GM19468 (cell line): Measurements from ENCODE around the gene G6PD.
"Not testable (repeated sequence)": the region's sequence is repeated elsewhere in the genome, so short reads cannot be mapped to it uniquely, and the experiment has no call there.

Experiments used
- ATAC-seq: cut with Tn5 transposase; IDR thresholded peaks from one replicate; pipeline ENCODE4 v1.9.1; 2021; ENCODE audit warnings: mild to moderate bottlenecking, moderate library complexity, moderate number of reproducible peaks; ENCODE audit not compliant: unreplicated experiment; ENCODE audit errors: extremely low read depth

Gene G6PD

DNA sequence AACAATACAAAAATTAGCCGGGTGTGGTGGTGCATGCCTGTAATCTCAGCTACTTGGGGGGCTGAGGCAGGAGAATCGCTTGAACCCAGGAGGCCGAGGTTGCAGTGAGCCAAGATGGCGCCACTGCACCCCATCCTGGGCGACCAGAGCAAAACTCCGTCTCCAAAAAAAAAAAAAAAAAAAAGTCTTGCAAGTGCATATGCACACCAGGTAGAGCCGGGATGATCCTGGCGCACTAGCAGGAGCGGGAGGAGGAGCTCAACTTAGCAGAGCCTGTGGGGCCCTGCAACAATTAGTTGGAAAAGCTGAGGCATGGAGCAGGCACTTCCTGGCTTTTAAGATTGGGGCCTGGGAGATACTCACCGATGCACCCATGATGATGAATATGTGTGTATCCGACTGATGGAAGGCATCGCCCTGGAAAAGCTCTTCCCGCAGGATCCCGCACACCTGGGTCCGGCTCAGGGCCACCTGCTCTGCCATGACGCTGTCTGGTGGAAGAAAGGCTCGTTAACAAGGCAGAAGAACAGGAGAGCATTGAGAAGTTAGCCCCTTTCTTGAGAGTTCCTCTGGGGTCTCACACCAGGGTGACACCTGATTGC is 872 bp downstream of the G6PD start:
- no peak for ATAC-seq

DNA sequence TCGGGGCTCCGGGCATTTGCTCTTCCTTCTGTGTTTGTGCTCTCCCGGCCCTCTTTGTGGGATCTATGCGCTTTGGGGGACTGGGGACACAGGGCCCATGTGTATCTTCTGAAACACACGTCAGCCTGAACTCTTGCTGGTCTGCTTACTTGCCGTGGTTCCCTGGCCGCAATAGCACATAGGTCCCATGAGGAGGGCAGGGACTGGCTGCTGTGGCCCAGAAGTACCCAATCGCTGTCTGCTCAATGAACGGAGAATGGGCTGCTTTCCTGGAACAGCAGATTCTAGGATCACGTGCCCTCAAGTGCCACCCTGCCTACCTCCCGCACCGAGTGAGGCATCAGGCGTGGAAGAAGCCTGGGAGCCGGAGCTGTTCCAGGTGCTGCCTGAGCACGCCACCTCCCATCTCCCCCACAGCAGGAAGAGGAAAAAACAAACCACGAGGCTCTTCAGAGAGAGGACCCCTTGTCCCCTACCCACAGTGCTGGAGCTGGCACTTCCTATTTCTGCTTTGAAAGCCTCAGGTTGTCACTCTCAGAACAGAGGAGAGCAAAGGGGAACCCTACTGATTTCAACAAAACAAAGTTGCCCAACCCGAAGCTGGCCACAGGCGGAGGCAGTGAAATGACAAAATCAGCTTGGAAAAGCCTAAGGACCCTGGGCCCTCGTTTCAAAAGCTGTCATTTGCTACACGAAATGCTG is 3.8 kb downstream of the G6PD start:
- ATAC-seq, result no peak

DNA sequence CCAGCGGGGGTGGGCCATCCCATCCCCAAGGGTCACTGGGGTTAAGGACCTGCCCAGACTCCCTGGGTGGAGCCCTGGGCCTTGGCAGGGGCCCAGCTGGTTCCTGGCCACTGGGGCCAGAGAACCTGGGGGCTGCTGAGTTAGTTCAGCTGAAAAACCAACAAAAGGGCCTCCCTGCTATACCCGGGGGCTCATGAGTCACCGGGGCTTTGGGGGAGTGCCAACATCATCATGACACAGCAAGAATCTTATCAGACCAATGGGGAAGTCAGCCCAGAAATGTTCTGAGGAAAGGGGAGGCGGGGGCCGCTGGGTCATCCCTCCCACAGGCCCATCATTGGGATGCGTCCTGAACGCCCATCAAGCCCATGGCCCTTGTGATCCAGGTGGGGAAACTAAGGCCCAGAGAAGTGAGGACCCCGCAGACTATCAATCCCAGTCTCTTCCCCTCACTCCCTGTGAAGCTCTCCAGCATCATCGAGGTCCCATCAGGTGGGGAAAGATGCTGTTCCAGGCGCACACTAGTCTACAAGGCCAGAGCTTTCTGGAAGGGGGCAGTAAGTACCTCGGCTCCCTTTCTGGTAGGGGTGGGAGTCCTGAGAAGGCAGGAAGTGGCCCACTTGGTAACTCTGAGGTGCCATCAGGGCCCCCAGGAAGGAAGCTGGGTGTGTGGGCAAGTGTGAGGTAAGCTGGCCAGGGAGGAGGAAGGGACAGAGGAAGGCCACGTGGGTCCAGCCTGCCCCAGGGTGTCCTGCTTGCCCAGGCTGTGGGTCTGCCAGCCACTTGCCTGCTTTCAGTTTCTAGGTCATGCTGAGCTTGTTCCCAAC is 4.5 kb downstream of the G6PD start:
- ATAC-seq, result no peak

DNA sequence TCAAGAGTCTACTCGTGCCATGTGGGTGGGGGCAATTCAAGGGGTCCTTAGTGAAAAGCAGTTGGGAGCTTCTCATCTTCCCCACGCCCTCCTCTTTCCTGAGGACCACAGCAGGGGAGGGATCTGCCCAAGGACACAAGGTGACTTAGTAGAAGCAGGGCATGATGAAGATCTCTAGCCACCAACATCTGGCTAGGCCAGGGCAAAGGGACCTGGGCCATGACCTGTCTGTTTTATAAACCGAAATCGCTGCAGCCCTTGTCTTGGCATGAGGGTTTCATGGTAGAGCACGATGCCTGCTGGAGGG is 5.1 kb downstream of the G6PD start:
- no peak for ATAC-seq

DNA sequence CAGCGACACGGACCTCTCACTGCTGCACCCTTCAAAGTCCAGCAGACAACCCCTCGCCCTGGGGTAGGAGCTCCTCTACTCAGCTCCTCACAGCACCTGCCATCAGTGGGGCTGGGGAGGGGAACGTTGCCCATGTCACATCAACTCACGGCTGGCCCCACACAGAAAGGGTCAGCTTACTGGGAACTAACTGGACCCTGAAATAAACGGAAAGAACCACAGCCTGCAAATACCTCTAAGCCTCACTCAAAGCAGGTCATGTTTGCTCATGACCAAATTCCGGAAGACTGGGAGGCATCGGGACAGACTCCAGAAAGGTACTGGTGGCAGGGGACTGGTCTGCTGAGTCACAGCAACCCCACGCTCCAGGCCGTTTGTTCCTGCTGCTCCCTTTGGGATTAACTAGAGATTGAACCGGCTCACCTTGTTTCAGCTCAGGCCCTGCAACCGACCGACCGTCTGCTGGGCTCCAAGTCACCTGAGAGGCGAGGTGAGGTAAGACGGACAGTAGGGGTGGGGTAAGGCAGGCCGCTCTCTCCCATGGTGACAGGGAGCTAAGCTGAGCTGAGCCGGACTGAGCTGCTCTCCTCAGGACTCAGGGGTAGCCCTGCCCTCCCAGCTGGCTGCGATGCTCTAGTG is 5.6 kb downstream of the G6PD start:
- ATAC-seq, result no peak

DNA sequence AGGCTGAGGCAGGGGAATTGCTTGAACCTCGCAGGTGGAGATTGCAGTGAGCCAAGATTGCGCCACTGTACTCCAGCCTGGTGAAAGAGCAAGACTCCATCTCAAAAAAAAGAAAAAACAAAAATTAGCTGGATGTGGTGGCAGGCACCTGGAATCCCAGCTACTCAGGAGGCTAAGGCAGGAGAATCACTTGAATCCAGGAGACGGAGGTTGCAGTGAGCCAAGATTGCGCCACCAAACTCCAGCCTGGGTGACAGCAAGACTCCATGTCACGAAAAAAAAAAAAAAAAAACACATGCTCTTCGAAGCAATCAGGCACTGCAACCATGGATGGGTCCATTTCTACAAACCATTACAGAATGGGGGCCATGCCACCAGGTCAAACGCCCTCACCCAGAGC is 6.3 kb downstream of the G6PD start:
- ATAC-seq, result not testable (repeated sequence)

DNA sequence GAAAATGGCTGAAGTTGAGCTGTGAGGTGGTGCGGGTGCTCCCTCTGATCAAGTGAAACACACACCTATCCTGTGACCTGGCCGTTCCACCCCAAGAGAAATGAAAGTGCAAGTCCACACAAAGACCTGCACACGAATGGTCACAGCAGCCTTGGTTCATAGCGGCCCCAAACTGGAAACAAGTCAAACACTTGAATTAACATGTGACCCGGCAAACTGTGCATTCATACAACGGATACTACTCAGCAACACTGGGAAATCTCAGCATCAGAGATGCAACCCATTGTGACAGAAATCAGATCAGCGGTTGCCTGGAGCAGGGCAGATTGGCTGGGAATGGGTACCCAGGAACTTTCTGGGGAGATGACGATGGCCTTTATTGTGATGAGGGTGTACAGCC is 7.6 kb downstream of the G6PD start:
- ATAC-seq, result no peak

DNA sequence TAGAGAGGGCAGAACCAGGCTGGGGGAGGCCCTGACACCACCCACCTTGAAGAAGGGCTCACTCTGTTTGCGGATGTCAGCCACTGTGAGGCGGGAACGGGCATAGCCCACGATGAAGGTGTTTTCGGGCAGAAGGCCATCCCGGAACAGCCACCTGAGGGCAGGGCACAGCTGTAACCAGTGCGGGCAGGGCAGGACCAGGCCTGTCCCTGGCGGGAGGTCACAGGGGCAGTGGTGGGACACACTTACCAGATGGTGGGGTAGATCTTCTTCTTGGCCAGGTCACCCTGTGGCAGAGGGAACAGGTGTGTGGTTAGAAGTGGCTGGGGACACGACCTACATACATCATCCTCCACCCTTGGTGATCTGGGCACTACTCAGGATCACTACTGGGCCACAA is 10.8 kb downstream of the G6PD start:
- no peak for ATAC-seq

DNA sequence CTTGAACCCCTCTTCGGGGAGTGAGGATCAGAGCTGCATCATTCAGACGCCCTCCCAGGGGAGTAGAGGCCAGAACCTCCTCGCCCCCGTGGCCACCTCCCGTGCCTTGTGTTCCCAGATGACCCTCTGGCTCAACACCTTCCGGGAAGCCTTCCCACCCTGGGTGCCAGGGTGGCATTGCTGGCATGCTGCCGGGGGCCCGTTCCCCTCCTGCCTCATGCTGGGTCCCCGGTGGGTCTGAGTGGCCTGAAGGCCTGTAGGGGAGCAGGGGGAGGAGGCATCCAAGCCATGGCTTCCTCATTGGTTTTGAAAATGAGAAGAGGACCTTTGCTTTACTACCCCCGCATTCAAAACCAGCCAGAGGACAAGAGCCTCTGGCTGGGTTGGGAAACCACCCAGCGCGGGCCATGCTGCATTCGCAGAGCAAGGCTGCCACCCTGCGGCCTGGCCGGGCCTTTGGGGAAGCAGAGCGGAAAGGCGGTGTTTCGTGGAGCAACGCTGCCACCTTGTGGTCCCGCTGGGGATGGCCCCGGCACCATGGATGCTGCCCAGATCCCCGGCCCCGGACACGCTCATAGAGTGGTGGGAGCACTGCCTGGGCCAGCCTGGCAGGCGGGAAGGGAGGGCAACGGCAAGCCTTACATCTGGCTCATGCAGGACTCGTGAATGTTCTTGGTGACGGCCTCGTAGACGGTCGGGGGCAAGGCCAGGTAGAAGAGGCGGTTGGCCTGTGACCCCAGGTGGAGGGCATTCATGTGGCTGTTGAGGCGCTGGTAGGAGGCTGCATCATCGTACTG is 11.9 kb downstream of the G6PD start:
- ATAC-seq, result peak; percentile 97

DNA sequence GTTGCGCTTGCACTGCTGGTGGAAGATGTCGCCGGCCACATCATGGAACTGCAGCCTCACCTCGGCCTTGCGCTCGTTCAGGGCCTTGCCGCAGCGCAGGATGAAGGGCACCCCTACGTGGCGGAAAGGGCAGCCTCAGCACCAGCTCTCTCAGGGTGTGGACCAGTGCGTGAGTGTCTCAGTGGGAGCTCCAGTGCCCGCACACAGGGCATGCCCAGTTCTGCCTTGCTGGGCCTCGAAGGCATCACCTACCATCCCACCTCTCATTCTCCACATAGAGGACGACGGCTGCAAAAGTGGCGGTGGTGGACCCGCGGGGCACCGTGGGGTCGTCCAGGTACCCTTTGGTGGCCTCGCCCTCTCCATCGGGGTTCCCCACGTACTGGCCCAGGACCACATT is 14.0 kb downstream of the G6PD start:
- no peak for ATAC-seq

DNA sequence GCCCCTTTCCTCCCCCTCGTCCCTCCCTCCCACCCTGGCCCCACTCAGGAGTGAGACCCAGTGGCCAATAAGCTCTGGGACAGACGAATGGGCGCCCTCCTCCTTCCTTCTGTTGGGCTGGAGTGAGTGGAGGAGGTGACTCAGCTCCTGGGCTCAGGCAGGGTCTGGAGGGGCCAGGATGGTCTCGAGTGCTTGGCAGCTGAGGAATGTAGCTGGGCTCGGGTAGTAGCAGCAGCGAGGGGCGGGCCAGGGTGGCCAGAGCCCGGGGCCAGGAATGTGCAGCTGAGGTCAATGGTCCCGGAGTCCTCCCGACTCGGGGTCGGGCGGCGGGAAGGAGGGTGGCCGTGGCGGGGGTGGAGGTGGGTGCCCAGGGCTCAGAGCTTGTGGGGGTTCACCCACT is 15.0 kb downstream of the G6PD start:
- no peak for ATAC-seq

DNA sequence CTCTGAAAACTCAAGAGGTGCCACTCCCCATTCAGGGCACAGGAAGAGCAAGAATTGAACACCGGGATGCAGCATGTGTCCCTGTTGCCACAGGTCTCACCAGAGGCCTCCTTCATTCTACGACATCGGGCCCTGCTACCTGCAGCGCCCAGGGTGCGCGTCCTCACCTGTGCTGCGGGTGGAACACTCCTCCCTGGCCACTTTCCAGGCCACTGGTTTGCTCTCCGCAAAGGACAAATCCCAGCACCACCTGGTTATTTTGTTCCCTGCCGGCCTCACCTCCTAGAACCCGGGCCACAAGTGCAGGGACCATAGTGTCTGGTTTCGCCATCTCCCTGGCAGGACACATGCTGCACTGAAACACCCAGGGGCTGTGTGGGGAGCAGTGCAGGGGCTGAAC is 16.4 kb downstream of the G6PD start:
- no peak for ATAC-seq

DNA sequence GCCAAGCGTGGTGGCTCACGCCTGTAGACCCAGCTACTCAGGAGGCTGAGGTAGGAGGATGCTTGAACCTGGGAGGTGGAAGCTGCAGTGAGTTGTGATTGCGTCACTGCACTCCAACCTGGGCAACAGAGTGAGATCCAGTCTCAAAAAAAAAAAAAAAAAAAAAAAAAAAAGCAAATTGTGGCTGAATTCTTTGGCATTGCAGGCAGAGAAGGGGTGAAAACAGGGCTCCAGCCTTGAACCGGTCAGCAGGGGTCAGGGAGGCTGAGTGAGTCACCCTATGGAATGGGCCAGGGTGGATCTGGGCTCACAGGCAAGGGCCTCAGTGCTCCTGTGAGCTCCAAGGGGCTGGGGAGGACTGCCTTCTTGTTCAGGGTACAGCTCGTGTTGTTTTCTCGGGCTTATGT is 17.4 kb downstream of the G6PD start:
- ATAC-seq, result no peak

DNA sequence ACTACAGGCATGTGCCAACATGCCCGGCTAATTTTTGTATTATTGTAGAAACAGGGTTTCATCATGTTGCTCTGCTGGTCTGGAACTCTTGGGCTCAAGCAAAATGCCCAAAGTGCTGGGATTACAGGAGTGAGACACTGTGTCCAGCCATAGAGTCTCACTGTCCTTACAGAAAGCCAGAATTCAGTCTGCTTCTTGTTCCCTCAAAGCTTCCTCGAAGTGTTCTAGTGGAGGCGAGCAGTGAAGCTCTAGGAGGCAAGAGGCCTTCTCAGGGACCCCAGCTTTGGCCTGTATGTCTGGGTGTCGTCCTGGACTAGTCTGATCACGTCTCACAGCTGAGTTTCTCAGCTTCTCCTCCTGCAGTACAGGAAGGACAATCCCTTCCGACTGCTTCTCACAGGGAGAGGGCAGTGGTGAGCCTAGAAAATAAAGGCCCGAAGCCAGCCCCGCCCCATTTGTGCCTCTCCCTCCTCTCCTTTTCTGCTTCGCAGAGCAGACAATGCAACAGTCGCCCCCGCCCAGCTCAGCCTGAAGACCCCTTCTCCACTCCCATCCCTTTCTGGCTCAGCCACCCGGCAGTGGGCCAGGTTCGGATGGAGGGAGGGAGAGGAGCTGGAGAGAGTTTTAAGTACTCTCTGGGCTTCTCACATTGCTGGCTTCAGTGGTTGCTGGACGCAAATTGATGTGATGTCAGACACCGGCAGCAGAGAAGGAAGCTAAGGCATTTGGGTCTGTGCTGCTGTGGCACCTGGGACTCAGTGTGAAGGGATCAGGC is 19.6 kb downstream of the G6PD start:
- no peak for ATAC-seq

DNA sequence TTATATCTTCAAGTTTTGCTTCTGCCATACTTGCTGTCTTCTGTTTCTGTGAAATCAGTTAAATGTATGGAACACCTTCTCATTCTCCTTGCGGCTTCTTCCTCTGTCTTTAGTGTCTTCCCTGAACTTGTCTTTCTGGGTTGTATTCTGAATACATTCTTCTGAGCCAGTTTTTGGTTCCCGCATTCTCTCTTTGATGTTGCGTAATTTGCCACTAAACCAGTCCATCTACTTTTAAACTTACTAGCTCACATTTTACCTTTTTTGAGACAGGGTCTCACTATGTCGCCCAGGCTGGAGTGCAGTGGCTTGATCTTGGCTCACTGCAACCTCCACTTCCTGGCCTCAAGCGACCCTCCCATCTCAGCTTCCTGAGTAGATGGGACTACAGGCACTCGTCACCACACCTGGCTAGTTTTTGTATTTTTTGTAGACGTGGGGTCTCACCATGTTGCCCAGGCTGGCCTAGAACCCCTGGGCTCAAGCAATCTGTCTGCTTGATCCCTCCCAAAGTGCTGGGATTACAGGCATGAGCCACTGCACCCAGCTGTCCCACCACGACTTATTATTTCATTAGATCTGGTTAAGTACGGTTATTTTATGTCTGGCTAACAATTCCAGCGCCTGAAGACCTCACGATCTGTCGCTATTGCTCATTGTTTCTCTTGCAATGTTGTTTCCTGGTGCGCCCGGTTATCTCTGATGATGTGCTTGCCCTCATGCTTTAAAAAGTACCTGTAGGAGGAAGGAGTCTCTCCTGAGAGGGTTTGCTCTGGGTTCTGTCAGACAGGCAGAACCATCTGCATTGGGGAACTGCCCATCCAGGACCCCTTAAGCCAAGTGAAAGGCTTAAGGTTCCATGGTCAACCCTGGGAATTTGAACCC is 20.8 kb downstream of the G6PD start:
- no peak for ATAC-seq

DNA sequence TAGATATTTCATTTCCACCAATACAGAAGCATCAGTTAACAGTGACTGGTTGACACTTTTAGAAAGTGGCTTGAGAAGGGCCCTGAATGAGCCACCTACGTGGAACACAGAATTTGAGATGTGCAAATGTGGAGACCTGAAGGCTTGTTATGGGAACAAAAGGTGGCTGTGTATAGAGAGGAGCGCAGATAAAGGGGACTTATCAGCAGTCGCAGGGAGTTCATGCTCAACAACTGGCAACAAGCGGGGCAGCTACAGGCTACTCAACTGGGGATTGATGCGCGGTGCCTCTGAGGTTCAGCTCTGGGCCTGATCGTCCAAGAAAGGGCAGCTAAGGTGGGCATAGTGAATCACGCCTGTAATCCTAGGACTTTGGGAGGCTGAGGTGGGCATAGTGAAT is 27.3 kb downstream of the G6PD start:
- no peak for ATAC-seq

DNA sequence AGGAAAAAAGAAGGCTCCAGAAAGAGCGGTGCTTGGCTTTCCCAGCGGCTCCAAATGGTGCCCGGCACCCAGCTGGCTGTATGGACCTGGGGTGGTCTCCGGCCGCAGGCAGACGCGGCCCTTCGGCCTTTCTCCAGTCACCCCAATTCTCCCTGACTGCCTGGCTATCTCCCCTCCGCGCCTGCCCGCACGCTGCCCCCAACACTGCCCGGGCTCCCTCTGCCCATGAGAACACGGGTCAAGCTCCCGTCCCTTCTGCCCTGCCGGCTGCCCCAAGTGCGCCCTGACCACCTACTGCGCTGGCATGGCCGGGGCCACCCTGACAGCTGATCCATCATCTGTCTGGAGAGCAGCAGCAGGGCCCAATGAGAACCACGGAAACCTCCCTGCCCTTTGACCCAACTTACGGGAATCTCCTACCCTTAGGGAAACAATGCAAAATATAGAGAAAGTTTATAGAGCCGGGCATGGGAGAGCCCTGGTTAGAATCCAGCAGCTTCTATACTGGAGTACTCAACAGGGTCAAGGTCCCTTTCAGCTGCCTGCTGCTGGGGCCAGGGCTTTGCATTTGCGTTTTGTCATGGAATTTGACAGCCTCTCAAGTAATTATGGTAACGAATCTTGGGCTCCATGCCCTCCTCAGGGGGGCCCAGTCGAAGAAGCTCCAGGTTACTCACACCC is 29.4 kb downstream of the G6PD start:
- ATAC-seq, result no peak

DNA sequence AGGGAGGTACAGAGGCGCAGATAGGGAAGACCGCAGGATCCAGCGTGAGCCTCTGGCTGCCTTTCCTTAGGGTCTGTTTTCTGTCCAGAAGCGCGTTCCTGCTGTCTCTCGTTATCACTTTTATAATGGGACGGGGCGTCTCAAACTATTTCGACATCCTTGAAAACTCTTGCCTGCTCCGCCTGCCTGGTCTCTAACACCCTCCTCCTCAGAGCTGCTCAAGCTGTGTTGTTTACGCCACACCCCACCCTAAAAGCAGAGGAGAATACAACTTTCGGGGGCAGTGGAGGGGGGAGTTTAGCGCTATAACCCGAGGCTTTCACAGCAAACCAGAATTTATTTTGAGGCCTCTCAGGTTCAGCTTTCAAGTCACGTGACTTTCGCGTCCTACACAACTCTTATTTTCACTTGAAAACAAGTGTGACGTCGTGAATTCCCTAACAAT is 30.0 kb downstream of the G6PD start:
- ATAC-seq, result no peak
